HG03558 (cell line): ENCODE results near the gene SLIT1.

ENCODE experiments used
- ATAC-seq: cut with Tn5 transposase; IDR thresholded peaks from one replicate; pipeline ENCODE4 v1.9.1; 2021; ENCODE audit warnings: moderate number of reproducible peaks; ENCODE audit not compliant: unreplicated experiment; ENCODE audit errors: extremely low read depth

The SLIT1 gene

DNA sequence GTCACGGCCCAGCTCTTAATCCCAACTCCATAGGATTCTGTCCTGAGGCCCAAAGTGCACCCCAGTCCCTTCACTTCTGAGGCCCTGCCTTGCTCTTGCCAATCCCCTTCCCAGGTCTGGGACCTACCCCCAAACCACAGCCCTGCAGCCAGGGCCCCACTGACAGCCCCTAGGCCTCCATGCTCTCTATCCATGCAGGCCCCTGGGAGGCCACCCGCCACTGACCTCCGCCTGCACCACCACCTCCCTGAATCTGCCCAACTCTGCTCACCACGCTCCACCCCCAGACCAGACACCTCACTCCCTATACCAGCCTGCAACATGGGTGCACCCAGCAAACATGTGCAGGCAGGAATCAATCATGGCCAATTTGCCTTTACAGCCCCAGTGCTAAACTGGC lies 10.2 kb downstream of the SLIT1 start:
- no peak for ATAC-seq

DNA sequence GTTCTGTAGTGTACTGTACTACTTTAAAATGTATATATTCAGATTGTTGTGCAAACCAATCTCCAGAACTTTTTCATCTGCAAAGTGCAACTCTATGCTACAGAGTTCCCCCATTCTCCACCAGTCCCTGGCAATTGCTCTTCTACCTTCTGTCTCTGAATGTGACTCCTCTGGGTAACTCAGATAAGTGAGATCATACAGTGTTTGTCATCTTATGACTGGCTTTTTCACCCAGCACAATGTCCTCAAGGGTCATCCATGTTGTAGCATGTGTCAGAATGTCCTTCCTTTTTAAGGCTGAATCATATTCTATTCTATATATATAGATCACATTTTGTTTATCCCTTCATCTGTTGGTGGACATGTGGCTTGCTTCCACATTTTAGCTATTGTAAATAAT lies 10.8 kb downstream of the SLIT1 start:
- ATAC-seq, result no peak

DNA sequence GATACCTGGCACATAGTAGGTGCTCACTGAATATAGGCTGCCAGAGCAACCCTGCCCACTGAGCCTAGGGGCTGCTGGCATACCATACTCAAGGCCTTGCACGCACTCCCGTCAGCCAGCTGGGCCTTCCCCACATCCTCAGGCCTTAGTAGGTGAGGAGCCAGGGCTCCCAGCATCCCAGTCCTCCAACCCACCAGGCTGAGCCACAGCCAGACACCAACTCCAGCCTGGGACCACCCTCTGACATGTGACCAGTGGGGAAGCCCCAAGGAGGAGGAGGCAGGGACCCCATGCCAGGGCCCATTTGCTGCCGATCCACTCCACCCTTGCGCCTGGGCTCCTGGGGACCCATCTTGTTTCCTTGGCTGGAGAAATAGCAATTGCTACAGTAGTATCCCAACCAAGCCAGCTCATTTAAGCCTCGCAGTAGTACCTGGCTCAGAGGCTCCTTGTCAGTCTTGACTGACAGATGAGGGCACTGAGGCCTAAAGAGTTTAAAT lies 11.4 kb downstream of the SLIT1 start:
- no peak for ATAC-seq

DNA sequence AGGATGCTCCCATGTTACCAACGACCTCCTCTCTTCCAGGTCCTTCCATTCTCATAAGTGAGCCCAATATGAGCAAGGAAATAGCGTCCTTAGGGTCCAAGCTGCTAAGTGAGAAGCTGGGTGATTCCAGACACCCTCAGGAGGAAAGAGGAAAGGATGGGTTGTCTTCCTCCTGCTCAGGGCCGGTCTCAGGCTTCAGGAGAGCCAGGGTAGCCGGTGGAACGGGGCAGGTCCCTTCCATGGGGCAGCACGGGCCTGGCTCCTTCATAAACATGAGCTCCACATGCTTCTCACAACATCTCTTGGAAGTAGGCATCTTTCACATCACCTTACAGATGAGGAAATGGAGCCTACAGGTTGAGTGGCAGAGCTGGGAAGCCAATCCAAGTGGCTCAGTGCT lies 12.7 kb downstream of the SLIT1 start:
- ATAC-seq, result no peak

DNA sequence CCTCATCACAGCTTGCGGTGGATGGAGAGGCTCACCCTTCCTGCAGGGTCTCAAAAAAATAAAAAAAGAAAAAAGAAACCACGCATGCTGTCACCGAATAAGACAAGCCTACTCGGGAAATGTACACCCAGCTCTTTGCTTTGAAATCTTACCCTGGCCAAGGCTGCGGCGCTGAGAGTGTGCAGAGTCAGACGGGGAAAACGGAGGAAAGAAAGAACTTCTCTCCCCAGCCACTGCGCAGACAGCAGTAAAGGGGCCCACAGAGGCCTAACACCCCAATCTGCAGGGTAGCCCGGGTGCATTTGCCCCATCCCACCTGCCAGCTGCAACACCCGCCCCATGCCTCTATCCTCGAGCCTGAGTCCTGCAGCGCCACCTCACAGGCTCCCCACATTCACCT lies 14.8 kb downstream of the SLIT1 start:
- ATAC-seq, result no peak

DNA sequence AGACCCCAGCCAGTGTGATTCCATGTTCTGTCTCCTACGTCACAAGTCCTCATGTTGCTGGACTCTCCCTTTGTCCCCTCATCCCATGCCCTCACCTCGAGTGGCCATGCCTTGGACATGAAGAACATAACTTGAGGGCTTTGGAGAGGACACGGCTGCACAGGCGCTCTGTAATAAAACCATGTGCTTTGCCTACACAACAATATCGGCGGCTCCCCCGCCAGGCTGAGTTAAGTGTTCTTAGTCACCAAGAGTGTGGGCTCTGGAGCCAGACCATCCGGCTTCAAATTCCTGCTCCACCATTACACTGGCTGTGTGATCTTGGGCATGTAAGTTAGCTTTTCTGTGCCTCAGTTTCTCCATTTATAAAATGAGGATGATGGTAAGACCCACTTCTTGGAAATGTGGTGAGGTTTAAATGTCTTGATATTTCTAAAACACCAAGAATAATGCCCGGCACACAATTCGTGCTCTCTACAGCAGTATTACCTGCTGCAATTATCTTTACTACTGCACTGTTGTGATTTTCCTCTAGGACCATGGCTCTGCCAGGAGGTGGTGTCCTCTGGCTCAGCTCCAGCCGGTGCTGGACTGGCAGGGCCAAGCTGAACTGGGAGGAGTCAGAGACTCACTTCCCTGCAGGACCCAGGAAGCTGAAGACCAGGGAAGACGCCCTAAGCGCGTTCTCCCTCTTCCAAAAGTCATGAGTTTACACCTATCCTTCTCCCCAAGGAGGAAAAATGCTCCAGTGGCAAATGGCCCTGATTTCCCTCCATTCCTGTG lies 15.7 kb downstream of the SLIT1 start:
- ATAC-seq, result no peak

DNA sequence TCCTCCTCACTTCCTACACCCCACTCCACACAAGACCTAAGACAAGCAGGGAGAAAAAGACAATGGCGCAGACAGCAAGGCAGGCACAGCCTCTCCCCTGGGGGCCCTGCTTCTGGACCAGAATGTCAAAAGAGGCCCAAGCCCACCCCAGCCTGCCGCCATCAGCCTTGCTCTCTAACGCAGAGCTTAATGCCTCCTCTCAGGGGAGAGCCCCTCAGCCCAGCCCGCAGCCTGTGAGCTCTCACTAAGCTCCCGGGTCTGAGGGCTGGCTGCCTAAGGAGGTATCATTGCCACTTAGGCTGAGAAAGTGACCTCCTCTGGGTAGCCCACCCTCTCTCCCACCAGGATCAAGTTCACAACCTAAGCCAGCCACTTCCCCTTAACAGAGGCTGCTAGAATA lies 16.7 kb downstream of the SLIT1 start:
- ATAC-seq, result no peak

DNA sequence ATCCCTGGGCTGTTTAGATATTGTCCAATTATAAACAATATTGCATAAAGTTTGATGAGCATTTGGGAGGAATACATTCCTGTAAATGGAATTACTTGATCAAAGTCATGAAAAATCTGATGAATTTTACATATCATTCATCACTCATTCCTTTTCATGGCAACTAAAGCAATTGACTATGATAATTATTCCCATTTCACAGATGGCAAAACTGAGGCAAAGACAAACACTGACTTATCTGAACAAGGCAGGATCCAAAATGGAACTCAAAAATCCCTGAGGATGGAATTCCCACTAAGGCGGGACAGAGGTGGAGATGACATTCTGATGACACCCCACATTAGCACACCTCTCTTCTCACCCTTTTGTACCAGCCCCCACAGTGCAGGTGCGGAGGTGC lies 17.1 kb downstream of the SLIT1 start:
- ATAC-seq, result no peak

DNA sequence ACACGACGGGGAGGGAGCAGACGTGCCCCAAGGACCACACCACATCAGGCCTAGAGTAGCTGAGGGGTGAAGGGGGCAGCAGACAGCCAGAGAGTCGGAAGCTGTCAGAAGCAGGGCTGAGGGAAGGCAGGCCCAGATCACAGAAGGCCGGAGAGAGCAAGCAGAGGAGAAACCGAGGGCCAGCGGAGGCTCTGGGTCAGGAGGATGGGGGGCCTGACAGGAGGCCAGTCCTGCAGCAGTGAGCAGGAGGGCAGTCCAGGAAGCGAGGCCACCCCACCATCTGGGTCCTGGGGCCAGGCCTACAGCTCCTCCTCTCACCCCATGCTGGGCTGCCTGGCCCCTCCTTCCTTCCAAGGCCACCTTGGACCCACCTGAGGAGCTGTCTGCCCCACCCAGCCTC lies 20.3 kb downstream of the SLIT1 start:
- no peak for ATAC-seq

DNA sequence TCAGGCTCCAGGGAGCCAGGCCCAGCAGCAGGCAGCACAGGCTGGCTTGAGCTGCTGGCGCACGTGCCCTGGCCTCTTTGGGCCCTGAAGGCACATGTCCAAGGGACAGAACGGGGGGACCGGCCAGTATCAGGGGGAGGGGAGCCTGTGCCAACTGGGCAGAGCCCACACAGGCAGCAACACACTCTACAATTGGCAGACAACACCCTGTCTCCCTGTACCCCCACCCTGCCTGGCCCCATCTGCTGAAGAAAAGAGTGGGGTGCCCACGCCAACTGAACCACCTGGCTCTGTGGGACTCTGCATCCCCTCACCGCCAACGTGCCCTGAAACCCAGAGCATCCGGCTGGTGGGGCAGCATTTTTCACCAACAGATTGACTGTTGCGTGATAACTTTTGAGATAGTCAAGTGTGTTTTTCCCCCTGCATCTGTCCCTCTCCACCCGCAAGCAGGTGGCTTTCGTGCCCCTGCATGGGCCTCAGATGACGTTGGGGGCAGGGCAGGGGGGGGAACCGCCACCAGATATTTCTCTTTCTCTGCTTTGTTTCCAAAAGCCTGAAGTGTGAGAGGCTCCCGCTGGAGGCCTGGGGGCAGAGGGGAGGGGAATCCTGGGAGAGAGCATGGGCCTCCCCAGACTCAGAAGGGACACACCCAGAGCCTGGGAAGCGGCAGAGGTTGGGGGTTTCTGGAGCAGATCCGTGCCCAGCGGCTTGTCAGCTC lies 21.8 kb downstream of the SLIT1 start:
- no peak for ATAC-seq

DNA sequence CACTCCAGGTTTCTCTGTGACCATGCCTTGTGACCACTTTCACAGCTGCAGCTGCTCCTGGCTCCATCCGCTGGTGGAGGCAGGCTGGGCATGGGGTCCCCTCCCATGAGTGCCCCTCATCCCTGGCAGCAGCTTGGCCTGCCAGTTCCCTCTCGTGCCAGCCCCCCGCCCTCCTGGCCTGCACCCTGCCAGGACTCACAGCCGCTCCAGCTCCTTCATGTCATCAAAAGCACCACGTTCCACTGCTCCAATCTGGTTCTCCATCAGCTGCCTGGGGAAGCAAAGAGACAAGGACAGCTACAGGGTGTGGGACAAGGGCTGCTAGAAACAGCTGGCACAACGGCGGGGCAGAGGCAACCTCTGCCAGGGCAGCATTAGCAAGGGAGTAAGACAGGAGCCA lies 22.6 kb downstream of the SLIT1 start:
- no peak for ATAC-seq

DNA sequence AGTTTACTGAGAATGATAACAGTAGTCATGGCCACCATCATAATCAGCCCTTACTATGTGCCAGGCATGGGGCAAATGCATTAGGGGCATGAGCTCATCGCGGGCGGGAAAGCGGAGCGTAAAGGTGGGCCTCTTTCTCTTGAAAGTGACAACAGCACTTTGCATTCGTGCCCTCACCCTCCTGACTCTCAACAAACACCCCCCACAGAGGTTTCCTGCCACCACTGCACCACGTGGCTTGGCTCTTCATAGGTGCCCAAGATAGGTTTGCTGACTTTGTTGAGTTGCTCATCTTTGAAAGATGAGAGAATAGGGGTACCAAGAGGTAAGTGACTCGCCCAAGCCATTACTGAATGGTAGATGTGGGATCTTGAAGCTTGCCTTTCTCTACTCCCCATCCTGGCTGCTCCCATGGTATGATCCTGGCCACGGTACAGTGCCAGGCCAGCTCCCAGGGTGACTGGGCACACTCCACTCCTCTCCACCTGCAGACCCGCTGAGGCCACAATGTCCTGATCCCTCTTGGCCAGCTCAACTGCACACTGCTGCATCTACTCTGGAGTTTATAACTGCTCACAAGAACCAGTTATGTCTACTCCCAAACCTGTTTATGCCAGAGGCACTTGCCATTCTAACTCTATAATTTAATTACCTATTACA lies 26.0 kb downstream of the SLIT1 start:
- no peak for ATAC-seq

DNA sequence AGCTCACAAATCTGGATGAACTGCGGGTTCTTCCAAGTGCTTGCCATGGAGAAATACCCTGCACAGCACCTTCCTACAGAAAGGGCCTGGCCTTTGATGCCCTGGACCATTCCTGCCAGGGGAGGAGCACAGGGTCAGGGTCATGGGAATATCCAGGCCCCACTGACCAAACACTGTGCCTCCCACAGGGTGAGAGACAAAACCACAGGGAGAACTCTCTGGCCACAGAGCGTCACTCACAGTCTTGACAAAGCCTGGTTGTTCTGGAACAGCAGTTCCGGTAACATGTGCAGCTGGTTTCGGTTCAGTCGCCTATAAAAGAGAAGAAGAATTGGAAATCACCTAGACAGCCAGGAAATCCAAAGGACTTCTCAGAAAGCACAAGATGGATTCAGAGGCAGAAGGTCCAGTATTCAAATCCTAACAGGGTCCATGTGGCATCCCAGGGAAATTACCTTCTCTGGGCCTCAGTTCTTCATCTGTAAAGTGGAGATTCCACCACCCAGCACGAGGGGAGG lies 28.1 kb downstream of the SLIT1 start:
- ATAC-seq, result no peak

DNA sequence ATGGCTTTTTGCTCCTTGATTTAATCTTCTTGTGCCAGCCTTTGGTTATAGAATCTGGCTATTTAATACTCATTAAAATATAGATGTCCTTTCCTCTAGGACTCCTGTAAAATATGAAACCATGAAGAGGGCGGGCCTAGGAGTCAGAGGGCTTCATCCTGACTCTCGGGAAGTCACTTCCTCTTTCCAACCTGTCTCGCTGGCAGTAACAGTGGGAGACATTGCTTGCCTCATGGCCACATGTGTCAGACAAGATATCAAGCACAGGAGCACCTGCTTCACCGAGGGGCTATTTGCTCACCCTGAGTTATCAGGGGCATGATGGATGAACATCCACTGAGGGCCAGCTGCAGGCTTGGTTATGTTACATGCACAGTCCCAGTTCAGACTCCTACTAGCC lies 31.0 kb downstream of the SLIT1 start:
- no peak for ATAC-seq

DNA sequence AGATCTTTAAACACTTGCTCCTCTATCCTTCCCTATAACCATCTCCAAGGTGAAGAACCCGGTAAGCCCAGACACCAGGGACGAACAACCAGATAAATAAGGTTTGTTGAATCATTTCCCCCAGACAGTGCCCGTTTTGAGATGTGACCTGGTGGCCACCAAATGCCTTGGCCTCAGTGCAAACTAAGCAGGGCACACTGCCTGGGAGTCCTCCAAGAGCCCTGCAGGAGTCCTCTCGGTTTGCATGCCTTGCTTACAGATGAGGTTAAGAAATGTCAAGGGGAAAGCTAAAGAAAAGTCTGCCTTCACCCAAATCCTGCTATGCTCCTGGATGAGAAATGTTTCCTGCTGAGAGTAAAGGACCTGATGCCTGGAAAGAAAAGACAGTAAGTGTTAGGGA lies 31.6 kb downstream of the SLIT1 start:
- ATAC-seq, result no peak

DNA sequence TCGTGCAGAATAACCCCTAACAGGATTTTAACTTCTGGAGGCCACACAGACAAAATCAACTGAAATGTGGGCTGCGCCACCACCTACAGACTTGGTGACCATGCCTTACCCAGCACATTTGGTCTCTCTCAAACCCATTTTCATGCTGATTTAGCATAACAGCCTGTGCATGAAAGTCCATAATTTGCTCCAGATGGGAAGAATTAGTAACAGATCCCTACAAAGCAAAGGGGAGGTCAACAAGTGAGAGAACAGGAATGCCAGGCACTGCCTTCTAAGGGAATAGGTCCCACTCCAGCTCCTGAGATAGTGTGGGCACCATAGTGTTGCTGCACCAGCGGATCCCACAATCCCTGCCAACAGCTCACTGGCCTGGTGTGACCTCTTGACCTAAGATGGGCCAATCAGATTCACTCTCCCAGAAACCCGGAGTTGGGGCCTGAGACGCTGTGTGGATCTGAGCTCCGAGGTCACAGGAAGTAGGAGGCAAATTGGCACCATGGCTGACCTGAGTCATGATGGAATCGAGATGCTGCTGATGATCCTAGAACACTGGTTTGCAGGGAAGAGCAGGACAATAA lies 32.4 kb downstream of the SLIT1 start:
- no peak for ATAC-seq

DNA sequence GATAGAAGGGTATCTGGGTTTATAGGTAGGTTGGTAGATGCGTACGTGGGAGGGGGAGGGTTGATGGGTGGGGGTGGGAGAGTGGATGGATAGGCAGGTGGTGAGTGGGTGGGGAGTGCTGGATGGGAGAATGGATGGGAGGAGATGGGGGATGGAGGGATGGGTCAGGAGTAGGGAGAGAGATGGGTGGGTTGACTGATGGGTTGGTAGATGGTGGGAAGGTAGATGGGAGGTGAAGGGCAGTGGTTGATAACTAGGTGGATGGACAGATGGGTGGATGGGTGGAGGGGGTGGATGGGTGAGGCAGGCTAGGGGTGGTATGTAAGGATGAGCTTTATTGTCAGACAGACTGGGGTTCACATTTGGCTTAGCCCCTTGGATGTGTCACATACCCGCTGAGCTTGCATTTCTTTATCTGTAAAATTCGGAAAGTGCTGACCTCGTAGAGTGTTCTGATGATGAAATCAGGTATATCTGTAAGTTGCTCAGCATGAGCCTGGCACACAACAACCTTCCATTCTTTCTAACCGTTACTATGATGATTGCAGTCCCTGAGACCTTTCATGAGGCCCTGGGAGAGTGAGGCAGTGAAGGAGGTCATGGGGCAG lies 34.3 kb downstream of the SLIT1 start:
- no peak for ATAC-seq

DNA sequence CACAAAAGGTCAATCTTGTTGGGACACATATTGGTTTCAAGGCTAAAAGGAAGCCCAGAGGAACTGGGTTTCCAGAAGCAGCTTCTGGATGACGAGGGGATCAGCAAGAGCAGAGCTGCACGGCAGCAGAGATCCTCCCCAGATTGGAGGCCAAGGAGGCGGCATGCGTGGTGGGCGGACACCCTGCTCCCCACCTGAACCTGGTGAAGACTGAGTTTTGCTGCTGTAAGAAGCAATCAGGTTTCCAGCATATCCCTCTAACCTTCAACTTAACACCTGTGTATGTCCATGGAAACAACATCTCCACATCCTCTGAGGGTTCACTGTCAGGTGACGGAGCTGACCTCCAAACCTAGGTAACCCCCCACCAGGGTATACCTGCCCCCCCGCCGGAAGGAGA lies 35.1 kb downstream of the SLIT1 start:
- ATAC-seq, result no peak

DNA sequence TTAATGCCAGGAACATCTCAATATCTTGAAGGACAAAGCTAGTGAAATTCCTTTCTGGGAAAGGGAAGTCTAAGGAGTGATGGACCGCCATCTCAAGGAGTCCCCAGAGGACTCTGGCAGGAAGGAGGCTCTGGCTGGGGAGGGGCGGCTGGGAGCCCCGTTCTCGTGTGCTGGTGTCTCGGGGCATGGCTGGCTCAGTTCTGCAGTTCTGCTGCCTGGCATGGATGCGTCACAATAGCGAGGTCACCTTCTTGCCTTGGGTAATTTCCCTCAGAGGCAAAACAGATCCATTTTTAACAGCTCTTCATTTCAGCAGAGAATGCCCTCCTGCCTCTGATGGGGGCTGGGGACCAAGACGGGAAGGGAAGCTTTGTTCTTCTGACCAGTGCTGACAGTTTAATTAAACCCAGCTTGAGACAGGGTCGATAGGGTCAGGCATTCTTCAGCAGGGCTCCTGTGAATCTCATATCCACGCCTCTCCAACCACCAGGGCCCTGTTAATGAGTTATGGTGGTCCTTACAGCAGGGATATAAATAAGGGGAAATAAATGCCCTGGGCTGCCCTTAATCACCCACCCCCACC lies 35.7 kb downstream of the SLIT1 start:
- no peak for ATAC-seq

DNA sequence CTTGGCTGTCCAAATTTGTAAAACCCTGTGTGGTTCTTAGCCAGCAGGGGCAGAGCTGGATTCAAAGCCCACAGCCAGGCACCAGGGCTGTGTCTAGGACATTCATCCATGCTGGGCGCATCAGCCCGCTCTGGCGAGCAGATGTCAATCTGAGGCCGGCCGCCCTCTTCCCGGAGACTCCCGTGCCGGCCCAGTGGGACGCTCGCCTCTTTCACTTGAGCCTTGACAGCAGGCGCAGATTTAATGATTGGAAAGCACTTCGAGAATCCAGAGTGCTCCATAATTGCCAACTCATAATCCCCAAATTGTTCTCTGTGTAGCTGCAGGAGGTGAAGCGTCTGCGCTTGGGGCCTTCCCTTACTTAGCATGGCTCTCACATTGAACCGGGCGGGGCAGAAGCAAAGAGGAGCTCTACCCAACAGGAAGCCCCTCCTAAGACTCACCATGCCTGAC lies 36.7 kb downstream of the SLIT1 start:
- ATAC-seq, result no peak
